ENCODE results near the gene NEU1. TPM values are rescaled to one million over a fixed set of nuclear protein-coding genes. Genes with fewer than 3 reads are reported as not detected.
A peak's percentile ranks its signal among the peaks of the same experiment; 100 is the strongest.

NEU1 gene
- total RNA-seq, 3 donors from 2014 or later (not counting 1 experiment from before 2014, with no cell fraction given) = 36.1 to 69.6 (median 51.5) TPM

DNA sequence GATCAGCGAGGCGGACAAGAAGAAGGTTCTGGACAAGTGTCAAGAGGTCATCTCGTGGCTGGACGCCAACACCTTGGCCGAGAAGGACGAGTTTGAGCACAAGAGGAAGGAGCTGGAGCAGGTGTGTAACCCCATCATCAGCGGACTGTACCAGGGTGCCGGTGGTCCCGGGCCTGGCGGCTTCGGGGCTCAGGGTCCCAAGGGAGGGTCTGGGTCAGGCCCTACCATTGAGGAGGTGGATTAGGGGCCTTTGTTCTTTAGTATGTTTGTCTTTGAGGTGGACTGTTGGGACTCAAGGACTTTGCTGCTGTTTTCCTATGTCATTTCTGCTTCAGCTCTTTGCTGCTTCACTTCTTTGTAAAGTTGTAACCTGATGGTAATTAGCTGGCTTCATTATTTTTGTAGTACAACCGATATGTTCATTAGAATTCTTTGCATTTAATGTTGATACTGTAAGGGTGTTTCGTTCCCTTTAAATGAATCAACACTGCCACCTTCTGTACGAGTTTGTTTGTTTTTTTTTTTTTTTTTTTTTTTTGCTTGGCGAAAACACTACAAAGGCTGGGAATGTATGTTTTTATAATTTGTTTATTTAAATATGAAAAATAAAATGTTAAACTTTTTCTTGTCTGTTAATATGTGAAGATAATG, 32.9 kb downstream of the NEU1 start:
- Histone ChIP-seq H3K4me3 (ENCODE audit: low read length) (peak overlapping the region; percentile 48), H3K27me3 (ENCODE audit: control insufficient read depth, insufficient read depth, low read length) (no peaks in the 10 kb centered on the region), H3K36me3 (ENCODE audit: control insufficient read depth, insufficient read depth, low read length) (no peaks in the 10 kb centered on the region), H3K4me1 (ENCODE audit: control insufficient read depth, insufficient read depth, low read length) (peaks cover 48% of the 10 kb centered on the region), H3K27ac (ENCODE audit: low read length) (peak overlapping the region; percentile 57), H3K9me3 (ENCODE audit: control insufficient read depth, insufficient read depth, low read length) (no peaks in the 10 kb centered on the region)
- H3K4me3 Mint-ChIP-seq = peak overlapping the region; percentile 84
- ATAC-seq (peak in 2 of 3 donors; percentile 15 to 49), DNase-seq (peak in 1 of 2 donors; percentile 78)
- WGBS (ENCODE audit: insufficient coverage) = 3% methylated on average over 11 of the region's 15 CpGs
- H3K27ac Mint-ChIP-seq = peak overlapping the region; percentile 74 to 91
- no peaks in the 10 kb centered on the region for H3K9me3 Mint-ChIP-seq
- H3K4me1 Mint-ChIP-seq = peaks cover 29 to 30% of the 10 kb centered on the region in 2 donors
- H3K27me3 Mint-ChIP-seq (ENCODE audit: low read depth in 2 of 2) = no peaks in the 10 kb centered on the region
- peak; percentile 64 for TF ChIP-seq CTCF (IDR thresholded peaks at IDR 0.05)
- intact Hi-C loops (cut with micrococcal nuclease) = loop anchor here (1.0 to 5.0 kb wide), 4 partner anchors 32 to 287 kb away; partner anchors contain the start of genes DDX39B and VARS1
- H3K36me3 Mint-ChIP-seq = no peaks in the 10 kb centered on the region

GRCh38 chr6:31827286-31828079, 35.1 kb downstream of the NEU1 start, which contains the start of gene HSPA1B:
TSS of gene HSPA1B (plus strand) at chr6:31827738. CDS start at chr6:31827951, 213 bp downstream.
- Mint-ChIP-seq H3K36me3 (no peaks in the 10 kb centered on the region), H3K27ac (peak within 1 kb of the TSS; percentile 95 to 99), H3K27me3 (ENCODE audit: low read depth in 2 of 2) (no peaks in the 10 kb centered on the region), H3K4me1 (peaks cover 22 to 25% of the 10 kb centered on the region in 2 donors), H3K4me3 (peak within 1 kb of the TSS; percentile 96), H3K9me3 (no peaks in the 10 kb centered on the region)
- Histone ChIP-seq H3K9me3 (ENCODE audit: control insufficient read depth, insufficient read depth, low read length) (no peaks in the 10 kb centered on the region), H3K36me3 (ENCODE audit: control insufficient read depth, insufficient read depth, low read length) (no peaks in the 10 kb centered on the region), H3K4me3 (ENCODE audit: low read length) (peak within 1 kb of the TSS; percentile 77), H3K4me1 (ENCODE audit: control insufficient read depth, insufficient read depth, low read length) (peaks cover 42% of the 10 kb centered on the region), H3K27me3 (ENCODE audit: control insufficient read depth, insufficient read depth, low read length) (no peaks in the 10 kb centered on the region), H3K27ac (ENCODE audit: low read length) (peak within 1 kb of the TSS; percentile 55)
- ATAC-seq (peak; percentile 78 to 86 (median 82)), DNase-seq (peak; percentile 66 to 91)
- intact Hi-C loops (cut with micrococcal nuclease) = no loop called here
- WGBS (ENCODE audit: insufficient coverage) = under 1% methylated on average over 47 of the region's 56 CpGs
- TF ChIP-seq CTCF (IDR thresholded peaks at IDR 0.05) = no peak

GRCh38 chr6:31826793-31827285, 35.8 kb downstream of the NEU1 start:
- Mint-ChIP-seq H3K27ac (peak overlapping the region; percentile 95 to 99), H3K9me3 (no peaks in the 10 kb centered on the region), H3K4me1 (peaks cover 29 to 31% of the 10 kb centered on the region in 2 donors), H3K4me3 (peak overlapping the region; percentile 96), H3K27me3 (ENCODE audit: low read depth in 2 of 2) (no peaks in the 10 kb centered on the region), H3K36me3 (no peaks in the 10 kb centered on the region)
- ATAC-seq = peak; percentile 12 to 22 (median 20)
- no peaks in the 10 kb centered on the region for H3K9me3 ChIP-seq (ENCODE audit: control insufficient read depth, insufficient read depth, low read length)
- no peak for DNase-seq
- peak overlapping the region; percentile 55 for H3K27ac ChIP-seq (ENCODE audit: low read length)
- TF ChIP-seq CTCF (IDR thresholded peaks at IDR 0.05) = no peak
- H3K4me3 ChIP-seq (ENCODE audit: low read length) = peak overlapping the region; percentile 77
- H3K4me1 ChIP-seq (ENCODE audit: control insufficient read depth, insufficient read depth, low read length) = peaks cover 47% of the 10 kb centered on the region
- intact Hi-C loops (cut with micrococcal nuclease) = no loop called here
- H3K27me3 ChIP-seq (ENCODE audit: control insufficient read depth, insufficient read depth, low read length) = no peaks in the 10 kb centered on the region
- WGBS (ENCODE audit: insufficient coverage) = 2% methylated on average over 13 of the region's 13 CpGs
- no peaks in the 10 kb centered on the region for H3K36me3 ChIP-seq (ENCODE audit: control insufficient read depth, insufficient read depth, low read length)
